ENCODE results near the gene TMEM61. TPM values are rescaled to one million over a fixed set of nuclear protein-coding genes. Genes with fewer than 3 reads are reported as not detected.

TMEM61 gene
- total RNA-seq, 1 experiment from 2014 or later: 0.74 TPM

DNA sequence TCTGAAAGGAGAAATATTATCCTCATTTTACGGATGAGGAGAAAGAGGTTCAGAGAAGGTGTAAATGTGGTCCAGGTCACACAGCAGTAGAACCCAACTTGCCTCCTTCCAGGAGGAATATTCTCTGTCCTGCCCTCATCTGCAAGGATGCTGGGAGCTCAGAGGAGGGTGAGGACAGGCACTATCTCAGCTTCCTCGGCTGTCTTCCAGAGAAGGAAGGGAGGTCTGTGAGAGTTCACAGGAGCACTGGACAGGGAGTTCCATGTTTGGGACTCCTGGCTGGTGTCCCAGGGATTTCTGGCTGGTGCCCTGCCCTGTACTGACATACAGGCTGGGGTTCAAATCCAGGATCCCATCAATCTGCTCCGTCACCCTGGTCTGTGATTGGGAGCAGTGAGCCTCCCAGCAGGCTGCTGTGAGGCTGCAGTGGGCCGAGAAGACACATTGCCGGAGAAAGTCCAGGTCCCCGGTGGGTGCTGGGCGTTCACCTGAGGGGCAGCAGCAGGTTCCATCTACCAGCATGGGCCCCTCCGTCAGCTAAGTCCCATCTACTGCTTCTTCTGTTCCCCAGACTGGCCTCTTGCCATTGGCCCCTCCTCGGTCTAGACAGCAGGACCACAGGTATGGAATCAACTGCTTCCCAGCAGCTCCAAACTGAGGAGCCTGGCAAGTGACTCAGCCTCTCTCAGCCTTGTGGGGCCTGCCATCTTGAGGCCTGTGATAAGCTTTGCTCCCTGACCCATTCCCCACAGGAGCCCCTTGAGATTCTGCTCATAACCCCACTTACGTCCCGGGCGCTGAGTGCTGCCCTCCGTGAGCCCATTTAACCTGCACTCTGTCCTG lies 9.8 kb downstream of the TMEM61 start:
- Mint-ChIP-seq H3K27ac (no peak overlapping the region), H3K9me3 (no peaks in the 10 kb centered on the region), H3K27me3 (ENCODE audit: low read depth) (peaks cover 6% of the 10 kb centered on the region), H3K36me3 (no peaks in the 10 kb centered on the region), H3K4me3 (no peak overlapping the region), H3K4me1 (peaks cover 19% of the 10 kb centered on the region)
- no peak for ATAC-seq
- TF ChIP-seq, protein P1, sequence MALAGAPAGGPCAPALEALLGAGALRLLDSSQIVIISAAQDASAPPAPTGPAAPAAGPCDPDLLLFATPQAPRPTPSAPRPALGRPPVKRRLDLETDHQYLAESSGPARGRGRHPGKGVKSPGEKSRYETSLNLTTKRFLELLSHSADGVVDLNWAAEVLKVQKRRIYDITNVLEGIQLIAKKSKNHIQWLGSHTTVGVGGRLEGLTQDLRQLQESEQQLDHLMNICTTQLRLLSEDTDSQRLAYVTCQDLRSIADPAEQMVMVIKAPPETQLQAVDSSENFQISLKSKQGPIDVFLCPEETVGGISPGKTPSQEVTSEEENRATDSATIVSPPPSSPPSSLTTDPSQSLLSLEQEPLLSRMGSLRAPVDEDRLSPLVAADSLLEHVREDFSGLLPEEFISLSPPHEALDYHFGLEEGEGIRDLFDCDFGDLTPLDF (CRISPR knock-in tag; IDR thresholded peaks at IDR 0.05): no peak
- no peak for TF ChIP-seq RELA (CRISPR knock-in tag; IDR thresholded peaks at IDR 0.05; ENCODE audit: borderline replicate concordance)
- DNase-seq (ENCODE audit: low spot score): no peak
- ChIA-PET CTCF (interaction anchor here (1.5 to 4.7 kb wide), 6 partner anchors 10 to 45 kb away, joined by 5 to 39 read pairs (median 11); partner anchors contain the start of gene TMEM61), POLR2A (interaction anchor here (0.9 kb wide), 1 partner anchor 39 kb away, joined by 3 read pairs; no protein-coding TSS in a partner anchor)

DNA sequence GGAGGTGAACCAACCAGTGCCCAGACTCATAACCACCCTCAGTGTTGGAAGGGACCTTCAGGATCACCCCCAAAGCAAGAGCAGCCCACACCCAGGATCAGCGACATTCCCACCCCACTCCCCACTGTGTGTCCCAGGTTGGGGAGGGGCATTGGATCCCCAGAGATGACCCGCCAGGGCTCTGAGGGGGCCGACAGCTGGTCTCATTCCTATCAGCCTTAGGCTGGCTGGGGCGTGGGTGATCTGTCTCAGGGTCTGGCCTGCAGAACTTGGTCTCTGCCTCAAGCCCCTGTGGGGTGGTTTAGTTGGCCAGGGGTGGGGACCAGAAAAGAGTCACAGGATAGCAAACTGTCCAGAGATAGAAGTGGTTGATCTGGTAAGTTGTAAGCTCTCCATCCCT lies 10.5 kb downstream of the TMEM61 start:
- Mint-ChIP-seq H3K9me3 (no peaks in the 10 kb centered on the region), H3K4me3 (no peak overlapping the region), H3K36me3 (no peaks in the 10 kb centered on the region), H3K27me3 (ENCODE audit: low read depth) (peaks cover 14% of the 10 kb centered on the region), H3K4me1 (peaks cover 26% of the 10 kb centered on the region), H3K27ac (no peak overlapping the region)
- ATAC-seq: no peak
- ChIA-PET POLR2A (interaction anchor here (0.9 kb wide), 1 partner anchor 40 kb away, joined by 3 read pairs; no protein-coding TSS in a partner anchor), CTCF (interaction anchor here (1.9 to 4.7 kb wide), 4 partner anchors 13 to 40 kb away, joined by 8 to 39 read pairs (median 11); no protein-coding TSS in a partner anchor)
- no peak for TF ChIP-seq JAZF1 (CRISPR knock-in tag; IDR thresholded peaks at IDR 0.05)
- TF ChIP-seq, protein P2, sequence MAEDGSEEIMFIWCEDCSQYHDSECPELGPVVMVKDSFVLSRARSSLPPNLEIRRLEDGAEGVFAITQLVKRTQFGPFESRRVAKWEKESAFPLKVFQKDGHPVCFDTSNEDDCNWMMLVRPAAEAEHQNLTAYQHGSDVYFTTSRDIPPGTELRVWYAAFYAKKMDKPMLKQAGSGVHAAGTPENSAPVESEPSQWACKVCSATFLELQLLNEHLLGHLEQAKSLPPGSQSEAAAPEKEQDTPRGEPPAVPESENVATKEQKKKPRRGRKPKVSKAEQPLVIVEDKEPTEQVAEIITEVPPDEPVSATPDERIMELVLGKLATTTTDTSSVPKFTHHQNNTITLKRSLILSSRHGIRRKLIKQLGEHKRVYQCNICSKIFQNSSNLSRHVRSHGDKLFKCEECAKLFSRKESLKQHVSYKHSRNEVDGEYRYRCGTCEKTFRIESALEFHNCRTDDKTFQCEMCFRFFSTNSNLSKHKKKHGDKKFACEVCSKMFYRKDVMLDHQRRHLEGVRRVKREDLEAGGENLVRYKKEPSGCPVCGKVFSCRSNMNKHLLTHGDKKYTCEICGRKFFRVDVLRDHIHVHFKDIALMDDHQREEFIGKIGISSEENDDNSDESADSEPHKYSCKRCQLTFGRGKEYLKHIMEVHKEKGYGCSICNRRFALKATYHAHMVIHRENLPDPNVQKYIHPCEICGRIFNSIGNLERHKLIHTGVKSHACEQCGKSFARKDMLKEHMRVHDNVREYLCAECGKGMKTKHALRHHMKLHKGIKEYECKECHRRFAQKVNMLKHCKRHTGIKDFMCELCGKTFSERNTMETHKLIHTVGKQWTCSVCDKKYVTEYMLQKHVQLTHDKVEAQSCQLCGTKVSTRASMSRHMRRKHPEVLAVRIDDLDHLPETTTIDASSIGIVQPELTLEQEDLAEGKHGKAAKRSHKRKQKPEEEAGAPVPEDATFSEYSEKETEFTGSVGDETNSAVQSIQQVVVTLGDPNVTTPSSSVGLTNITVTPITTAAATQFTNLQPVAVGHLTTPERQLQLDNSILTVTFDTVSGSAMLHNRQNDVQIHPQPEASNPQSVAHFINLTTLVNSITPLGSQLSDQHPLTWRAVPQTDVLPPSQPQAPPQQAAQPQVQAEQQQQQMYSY (CRISPR knock-in tag; IDR thresholded peaks at IDR 0.05): no peak
- TF ChIP-seq RELA (CRISPR knock-in tag; IDR thresholded peaks at IDR 0.05; ENCODE audit: borderline replicate concordance): no peak
- TF ChIP-seq, protein P3, sequence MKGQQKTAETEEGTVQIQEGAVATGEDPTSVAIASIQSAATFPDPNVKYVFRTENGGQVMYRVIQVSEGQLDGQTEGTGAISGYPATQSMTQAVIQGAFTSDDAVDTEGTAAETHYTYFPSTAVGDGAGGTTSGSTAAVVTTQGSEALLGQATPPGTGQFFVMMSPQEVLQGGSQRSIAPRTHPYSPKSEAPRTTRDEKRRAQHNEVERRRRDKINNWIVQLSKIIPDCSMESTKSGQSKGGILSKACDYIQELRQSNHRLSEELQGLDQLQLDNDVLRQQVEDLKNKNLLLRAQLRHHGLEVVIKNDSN (CRISPR knock-in tag; IDR thresholded peaks at IDR 0.05): no peak
- no peak for TF ChIP-seq SMAD3 (CRISPR knock-in tag; IDR thresholded peaks at IDR 0.05; ENCODE audit: borderline replicate concordance)
- no peak for TF ChIP-seq ETV6 (CRISPR knock-in tag; IDR thresholded peaks at IDR 0.05)
- TF ChIP-seq TEAD1 (CRISPR knock-in tag; IDR thresholded peaks at IDR 0.05): no peak
- TF ChIP-seq, protein P4, sequence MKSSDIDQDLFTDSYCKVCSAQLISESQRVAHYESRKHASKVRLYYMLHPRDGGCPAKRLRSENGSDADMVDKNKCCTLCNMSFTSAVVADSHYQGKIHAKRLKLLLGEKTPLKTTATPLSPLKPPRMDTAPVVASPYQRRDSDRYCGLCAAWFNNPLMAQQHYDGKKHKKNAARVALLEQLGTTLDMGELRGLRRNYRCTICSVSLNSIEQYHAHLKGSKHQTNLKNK (CRISPR knock-in tag; IDR thresholded peaks at IDR 0.05): no peak
- no peak for TF ChIP-seq MXD4 (CRISPR knock-in tag; IDR thresholded peaks at IDR 0.05; ENCODE audit: borderline replicate concordance)
- DNase-seq (ENCODE audit: low spot score): no peak

DNA sequence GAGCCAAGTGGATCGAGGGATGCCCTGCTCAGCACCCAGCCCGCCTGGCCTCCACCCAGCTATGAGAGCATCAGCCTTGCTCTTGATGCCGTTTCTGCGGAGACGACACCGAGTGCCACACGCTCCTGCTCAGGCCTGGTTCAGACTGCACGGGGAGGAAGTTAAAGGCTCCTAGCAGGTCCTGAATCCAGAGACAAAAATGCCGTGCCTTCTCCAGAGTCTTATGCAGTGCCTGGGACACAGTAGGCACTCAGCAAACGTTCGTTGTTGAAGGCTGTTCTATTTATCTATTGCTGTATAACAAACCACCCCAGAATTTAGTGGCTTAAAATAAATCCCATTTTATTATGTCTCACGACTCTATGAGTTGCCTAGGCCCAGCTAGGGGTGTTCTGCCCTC lies 11.5 kb downstream of the TMEM61 start:
- no peak for TF ChIP-seq ATF1 (CRISPR knock-in tag; IDR thresholded peaks at IDR 0.05)
- no peak for TF ChIP-seq GABPB1 (CRISPR knock-in tag; IDR thresholded peaks at IDR 0.05)
- TF ChIP-seq, protein P5, sequence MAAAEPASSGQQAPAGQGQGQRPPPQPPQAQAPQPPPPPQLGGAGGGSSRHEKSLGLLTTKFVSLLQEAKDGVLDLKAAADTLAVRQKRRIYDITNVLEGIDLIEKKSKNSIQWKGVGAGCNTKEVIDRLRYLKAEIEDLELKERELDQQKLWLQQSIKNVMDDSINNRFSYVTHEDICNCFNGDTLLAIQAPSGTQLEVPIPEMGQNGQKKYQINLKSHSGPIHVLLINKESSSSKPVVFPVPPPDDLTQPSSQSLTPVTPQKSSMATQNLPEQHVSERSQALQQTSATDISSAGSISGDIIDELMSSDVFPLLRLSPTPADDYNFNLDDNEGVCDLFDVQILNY (CRISPR knock-in tag; IDR thresholded peaks at IDR 0.05): no peak
- DNase-seq (ENCODE audit: low spot score) (no peak), ATAC-seq (no peak)
- POLR2A ChIA-PET: no interaction called here
- Mint-ChIP-seq H3K4me1 (peaks cover 33% of the 10 kb centered on the region), H3K36me3 (no peaks in the 10 kb centered on the region), H3K4me3 (no peak overlapping the region), H3K27me3 (ENCODE audit: low read depth) (peaks cover 24% of the 10 kb centered on the region), H3K9me3 (peaks cover 3% of the 10 kb centered on the region; the same call in 1 of the 2 replicates), H3K27ac (no peak overlapping the region)
- CTCF ChIA-PET: interaction anchor here (2.0 to 4.7 kb wide), 4 partner anchors 19 to 47 kb away, joined by 12 to 39 read pairs (median 16); no protein-coding TSS in a partner anchor
